HepG2 (cell line): ENCODE measurements around the gene RFFL. TPM values are rescaled to one million over a fixed set of nuclear protein-coding genes. Genes with fewer than 3 reads are reported as not detected.

Source experiments
- ATAD3A ChIP-seq: sonication (generic); formaldehyde crosslinking; IDR thresholded peaks from 2 replicates; pipeline ENCODE4 v1.4.0; 2020; ENCODE audit warnings: missing genetic modification reagents
- ESRRA ChIP-seq: sonication (generic); formaldehyde crosslinking; IDR thresholded peaks from 2 replicates; pipeline ENCODE4 v1.5.1; 2020; ENCODE audit warnings: mild to moderate bottlenecking, low read depth, missing genetic modification reagents
- ETV6 ChIP-seq: sonication (generic); formaldehyde crosslinking; conservative IDR thresholded peaks from 2 replicates; pipeline ENCODE4 v1.4.0; 2020; ENCODE audit warnings: missing genetic modification reagents
- HHEX ChIP-seq: IDR thresholded peaks from 2 replicates; pipeline ENCODE4 v1.6.1; 2016; ENCODE audit warnings: control low read depth
- KDM4B ChIP-seq: sonication (generic); formaldehyde crosslinking; IDR thresholded peaks from 2 replicates; pipeline ENCODE4 v1.4.0; 2020; ENCODE audit warnings: missing genetic modification reagents
- NCOR1 ChIP-seq: fragments of 200-600 bp; sonication (generic); IDR thresholded peaks from 2 replicates; pipeline ENCODE4 v1.7.0; 2017; ENCODE audit warnings: antibody characterized with exemption, low read length, borderline replicate concordance
- NFE2L1 ChIP-seq: sonication (generic); formaldehyde crosslinking; IDR thresholded peaks from 2 replicates; pipeline ENCODE4 v1.4.0; 2020; ENCODE audit warnings: missing genetic modification reagents, mild to moderate bottlenecking, borderline replicate concordance
- RCOR2 ChIP-seq: IDR thresholded peaks from 2 replicates; pipeline ENCODE4 v1.6.1; 2016; ENCODE audit warnings: missing biosample characterization, missing genetic modification reagents
- RFX1 ChIP-seq: fragments of 450-650 bp; IDR thresholded peaks from 2 replicates; pipeline ENCODE4 v1.6.1; 2017
- SAP130 ChIP-seq: IDR thresholded peaks from 2 replicates; pipeline ENCODE4 v1.6.1; 2016; ENCODE audit warnings: low read depth
- SIX4 ChIP-seq: sonication (generic); formaldehyde crosslinking; IDR thresholded peaks from 2 replicates; pipeline ENCODE4 v1.4.0; 2020; ENCODE audit warnings: missing genetic modification reagents
- ZNF614 ChIP-seq: IDR thresholded peaks from 2 replicates; pipeline ENCODE4 v1.6.1; 2018; ENCODE audit warnings: missing biosample characterization, missing genetic modification reagents, inconsistent platforms, borderline replicate concordance
- ZNF776 ChIP-seq: sonication (generic); formaldehyde crosslinking; IDR thresholded peaks from 2 replicates; pipeline ENCODE4 v1.4.0; 2020; ENCODE audit warnings: mild to moderate bottlenecking, missing genetic modification reagents
- polyA plus RNA-seq, 8 experiments: library from polyadenylated mRNA; depleted of rRNA in 3 of 8; stranded (reverse) in 7 of 8; unstranded in 1 of 8; fragments of >200 nt; fragmentation: Illumina TruSeq in 4 of 8; extraction: Trizol in 4 of 8; gene quantifications; 2 replicates each; pipeline versions ENCODE4 v1.2.1 to v1.2.3, GENCODE V29; 2011 to 2016; ENCODE audit warnings: low read depth in 4 of 8, missing spikeins in 1 of 8, mixed read lengths in 1 of 8; ENCODE audit not compliant: insufficient read depth in 1 of 8
- total RNA-seq, 5 experiments: library from RNA; depleted of rRNA; stranded (reverse); fragments of >200 nt; fragmentation: Illumina TruSeq; extraction: Trizol; gene quantifications; 2 replicates each; pipeline ENCODE4 v1.2.3, GENCODE V29; 2016; ENCODE audit warnings: low read depth in 1 of 5
- TF ChIP-seq, protein P1 (sequence below): sonication (generic); formaldehyde crosslinking; IDR thresholded peaks from 2 replicates; pipeline ENCODE4 v1.8.1; 2023; ENCODE audit warnings: missing genetic modification reagents, inconsistent platforms, borderline replicate concordance
- TF ChIP-seq, protein P2 (sequence below): sonication (generic); formaldehyde crosslinking; IDR thresholded peaks from 2 replicates; pipeline ENCODE4 v1.4.0; 2020; ENCODE audit warnings: mild to moderate bottlenecking, missing genetic modification reagents, borderline replicate concordance
- TF ChIP-seq, protein P3 (sequence below): sonication (generic); formaldehyde crosslinking; IDR thresholded peaks from 2 replicates; pipeline ENCODE4 v1.8.1; 2022; ENCODE audit warnings: mild to moderate bottlenecking, missing genetic modification reagents
- TF ChIP-seq, protein P4 (sequence below): sonication (generic); formaldehyde crosslinking; IDR thresholded peaks from 2 replicates; pipeline ENCODE4 v1.5.1; 2020; ENCODE audit warnings: mild to moderate bottlenecking, missing genetic modification reagents, moderate library complexity
- TF ChIP-seq, protein P5 (sequence below): sonication (generic); formaldehyde crosslinking; IDR thresholded peaks from 2 replicates; pipeline ENCODE4 v1.4.0; 2020; ENCODE audit warnings: missing genetic modification reagents

RFFL gene
- total and polyA plus RNA-seq, 2 of the 13 experiments (the other 11 are each of a cell fraction or from before 2014, with no cell fraction given) = 24.3 to 48.6 TPM

DNA sequence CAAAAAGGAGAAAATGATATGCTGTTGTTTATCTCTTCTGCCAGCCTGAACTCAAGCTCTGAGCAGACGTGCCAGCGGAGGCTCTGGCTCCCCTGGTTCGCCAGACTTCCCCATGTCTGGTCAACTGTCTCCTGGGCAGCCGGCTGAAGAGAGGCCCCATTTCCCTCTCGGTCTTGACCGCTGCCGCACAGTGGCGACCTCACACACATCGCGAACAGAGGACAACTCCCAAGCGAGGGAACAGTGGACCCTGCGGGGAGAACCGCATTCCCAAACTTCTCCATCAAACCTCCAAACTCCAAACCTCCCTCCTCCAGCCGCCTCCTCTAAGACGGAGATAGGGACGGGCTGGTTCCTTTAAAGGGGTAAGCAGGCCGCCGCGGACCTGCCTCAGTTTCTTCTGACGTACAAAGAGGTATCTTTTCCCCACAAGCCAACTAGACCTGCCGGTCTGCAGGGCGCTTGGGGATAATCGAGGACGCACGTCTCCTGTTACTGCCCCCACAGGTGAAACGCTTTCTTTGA, 24.9 kb upstream of the RFFL start (continued):
- TF ChIP-seq, protein P1, sequence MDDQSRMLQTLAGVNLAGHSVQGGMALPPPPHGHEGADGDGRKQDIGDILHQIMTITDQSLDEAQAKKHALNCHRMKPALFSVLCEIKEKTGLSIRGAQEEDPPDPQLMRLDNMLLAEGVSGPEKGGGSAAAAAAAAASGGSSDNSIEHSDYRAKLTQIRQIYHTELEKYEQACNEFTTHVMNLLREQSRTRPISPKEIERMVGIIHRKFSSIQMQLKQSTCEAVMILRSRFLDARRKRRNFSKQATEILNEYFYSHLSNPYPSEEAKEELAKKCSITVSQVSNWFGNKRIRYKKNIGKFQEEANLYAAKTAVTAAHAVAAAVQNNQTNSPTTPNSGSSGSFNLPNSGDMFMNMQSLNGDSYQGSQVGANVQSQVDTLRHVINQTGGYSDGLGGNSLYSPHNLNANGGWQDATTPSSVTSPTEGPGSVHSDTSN = no peak
- TF ChIP-seq, protein P2, sequence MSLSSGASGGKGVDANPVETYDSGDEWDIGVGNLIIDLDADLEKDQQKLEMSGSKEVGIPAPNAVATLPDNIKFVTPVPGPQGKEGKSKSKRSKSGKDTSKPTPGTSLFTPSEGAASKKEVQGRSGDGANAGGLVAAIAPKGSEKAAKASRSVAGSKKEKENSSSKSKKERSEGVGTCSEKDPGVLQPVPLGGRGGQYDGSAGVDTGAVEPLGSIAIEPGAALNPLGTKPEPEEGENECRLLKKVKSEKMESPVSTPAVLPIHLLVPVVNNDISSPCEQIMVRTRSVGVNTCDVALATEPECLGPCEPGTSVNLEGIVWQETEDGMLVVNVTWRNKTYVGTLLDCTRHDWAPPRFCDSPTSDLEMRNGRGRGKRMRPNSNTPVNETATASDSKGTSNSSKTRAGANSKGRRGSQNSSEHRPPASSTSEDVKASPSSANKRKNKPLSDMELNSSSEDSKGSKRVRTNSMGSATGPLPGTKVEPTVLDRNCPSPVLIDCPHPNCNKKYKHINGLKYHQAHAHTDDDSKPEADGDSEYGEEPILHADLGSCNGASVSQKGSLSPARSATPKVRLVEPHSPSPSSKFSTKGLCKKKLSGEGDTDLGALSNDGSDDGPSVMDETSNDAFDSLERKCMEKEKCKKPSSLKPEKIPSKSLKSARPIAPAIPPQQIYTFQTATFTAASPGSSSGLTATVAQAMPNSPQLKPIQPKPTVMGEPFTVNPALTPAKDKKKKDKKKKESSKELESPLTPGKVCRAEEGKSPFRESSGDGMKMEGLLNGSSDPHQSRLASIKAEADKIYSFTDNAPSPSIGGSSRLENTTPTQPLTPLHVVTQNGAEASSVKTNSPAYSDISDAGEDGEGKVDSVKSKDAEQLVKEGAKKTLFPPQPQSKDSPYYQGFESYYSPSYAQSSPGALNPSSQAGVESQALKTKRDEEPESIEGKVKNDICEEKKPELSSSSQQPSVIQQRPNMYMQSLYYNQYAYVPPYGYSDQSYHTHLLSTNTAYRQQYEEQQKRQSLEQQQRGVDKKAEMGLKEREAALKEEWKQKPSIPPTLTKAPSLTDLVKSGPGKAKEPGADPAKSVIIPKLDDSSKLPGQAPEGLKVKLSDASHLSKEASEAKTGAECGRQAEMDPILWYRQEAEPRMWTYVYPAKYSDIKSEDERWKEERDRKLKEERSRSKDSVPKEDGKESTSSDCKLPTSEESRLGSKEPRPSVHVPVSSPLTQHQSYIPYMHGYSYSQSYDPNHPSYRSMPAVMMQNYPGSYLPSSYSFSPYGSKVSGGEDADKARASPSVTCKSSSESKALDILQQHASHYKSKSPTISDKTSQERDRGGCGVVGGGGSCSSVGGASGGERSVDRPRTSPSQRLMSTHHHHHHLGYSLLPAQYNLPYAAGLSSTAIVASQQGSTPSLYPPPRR (CRISPR knock-in tag) = no peak
- TF ChIP-seq ZNF776 (CRISPR knock-in tag) (no peak; the same call in 1 of the 2 replicates), RFX1 (no peak), RCOR2 (CRISPR knock-in tag) (no peak), HHEX (CRISPR knock-in tag) (no peak), NCOR1 (peak; percentile 32; the same call in 1 of the 2 replicates), SAP130 (CRISPR knock-in tag) (no peak; the same call in none of the 2 replicates), ESRRA (CRISPR knock-in tag) (0 out of 2 replicates have a peak, but pooled peaks have one; percentile 5), ETV6 (no peak), SIX4 (CRISPR knock-in tag) (no peak), NFE2L1 (CRISPR knock-in tag) (no peak), KDM4B (CRISPR knock-in tag) (no peak), ATAD3A (no peak), ZNF614 (no peak)
- TF ChIP-seq, protein P3, sequence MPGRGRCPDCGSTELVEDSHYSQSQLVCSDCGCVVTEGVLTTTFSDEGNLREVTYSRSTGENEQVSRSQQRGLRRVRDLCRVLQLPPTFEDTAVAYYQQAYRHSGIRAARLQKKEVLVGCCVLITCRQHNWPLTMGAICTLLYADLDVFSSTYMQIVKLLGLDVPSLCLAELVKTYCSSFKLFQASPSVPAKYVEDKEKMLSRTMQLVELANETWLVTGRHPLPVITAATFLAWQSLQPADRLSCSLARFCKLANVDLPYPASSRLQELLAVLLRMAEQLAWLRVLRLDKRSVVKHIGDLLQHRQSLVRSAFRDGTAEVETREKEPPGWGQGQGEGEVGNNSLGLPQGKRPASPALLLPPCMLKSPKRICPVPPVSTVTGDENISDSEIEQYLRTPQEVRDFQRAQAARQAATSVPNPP (CRISPR knock-in tag) = no peak
- TF ChIP-seq, protein P4, sequence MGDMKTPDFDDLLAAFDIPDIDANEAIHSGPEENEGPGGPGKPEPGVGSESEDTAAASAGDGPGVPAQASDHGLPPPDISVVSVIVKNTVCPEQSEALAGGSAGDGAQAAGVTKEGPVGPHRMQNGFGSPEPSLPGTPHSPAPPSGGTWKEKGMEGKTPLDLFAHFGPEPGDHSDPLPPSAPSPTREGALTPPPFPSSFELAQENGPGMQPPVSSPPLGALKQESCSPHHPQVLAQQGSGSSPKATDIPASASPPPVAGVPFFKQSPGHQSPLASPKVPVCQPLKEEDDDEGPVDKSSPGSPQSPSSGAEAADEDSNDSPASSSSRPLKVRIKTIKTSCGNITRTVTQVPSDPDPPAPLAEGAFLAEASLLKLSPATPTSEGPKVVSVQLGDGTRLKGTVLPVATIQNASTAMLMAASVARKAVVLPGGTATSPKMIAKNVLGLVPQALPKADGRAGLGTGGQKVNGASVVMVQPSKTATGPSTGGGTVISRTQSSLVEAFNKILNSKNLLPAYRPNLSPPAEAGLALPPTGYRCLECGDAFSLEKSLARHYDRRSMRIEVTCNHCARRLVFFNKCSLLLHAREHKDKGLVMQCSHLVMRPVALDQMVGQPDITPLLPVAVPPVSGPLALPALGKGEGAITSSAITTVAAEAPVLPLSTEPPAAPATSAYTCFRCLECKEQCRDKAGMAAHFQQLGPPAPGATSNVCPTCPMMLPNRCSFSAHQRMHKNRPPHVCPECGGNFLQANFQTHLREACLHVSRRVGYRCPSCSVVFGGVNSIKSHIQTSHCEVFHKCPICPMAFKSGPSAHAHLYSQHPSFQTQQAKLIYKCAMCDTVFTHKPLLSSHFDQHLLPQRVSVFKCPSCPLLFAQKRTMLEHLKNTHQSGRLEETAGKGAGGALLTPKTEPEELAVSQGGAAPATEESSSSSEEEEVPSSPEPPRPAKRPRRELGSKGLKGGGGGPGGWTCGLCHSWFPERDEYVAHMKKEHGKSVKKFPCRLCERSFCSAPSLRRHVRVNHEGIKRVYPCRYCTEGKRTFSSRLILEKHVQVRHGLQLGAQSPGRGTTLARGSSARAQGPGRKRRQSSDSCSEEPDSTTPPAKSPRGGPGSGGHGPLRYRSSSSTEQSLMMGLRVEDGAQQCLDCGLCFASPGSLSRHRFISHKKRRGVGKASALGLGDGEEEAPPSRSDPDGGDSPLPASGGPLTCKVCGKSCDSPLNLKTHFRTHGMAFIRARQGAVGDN (CRISPR knock-in tag) = peak; percentile 75
- TF ChIP-seq, protein P5, sequence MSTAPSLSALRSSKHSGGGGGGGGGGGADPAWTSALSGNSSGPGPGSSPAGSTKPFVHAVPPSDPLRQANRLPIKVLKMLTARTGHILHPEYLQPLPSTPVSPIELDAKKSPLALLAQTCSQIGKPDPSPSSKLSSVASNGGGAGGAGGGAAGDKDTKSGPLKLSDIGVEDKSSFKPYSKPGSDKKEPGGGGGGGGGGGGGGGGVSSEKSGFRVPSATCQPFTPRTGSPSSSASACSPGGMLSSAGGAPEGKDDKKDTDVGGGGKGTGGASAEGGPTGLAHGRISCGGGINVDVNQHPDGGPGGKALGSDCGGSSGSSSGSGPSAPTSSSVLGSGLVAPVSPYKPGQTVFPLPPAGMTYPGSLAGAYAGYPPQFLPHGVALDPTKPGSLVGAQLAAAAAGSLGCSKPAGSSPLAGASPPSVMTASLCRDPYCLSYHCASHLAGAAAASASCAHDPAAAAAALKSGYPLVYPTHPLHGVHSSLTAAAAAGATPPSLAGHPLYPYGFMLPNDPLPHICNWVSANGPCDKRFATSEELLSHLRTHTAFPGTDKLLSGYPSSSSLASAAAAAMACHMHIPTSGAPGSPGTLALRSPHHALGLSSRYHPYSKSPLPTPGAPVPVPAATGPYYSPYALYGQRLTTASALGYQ = no peak
